Fibroblast of lung (primary cell): ENCODE results near the gene LHFPL2.
"Not testable (repeated sequence)": the region's sequence is repeated elsewhere in the genome, so short reads cannot be mapped to it uniquely, and the experiment has no call there.

Experiments
- CTCF ChIP-seq, 2 donors: IDR thresholded peaks in 1 of 2; conservative IDR thresholded peaks in 1 of 2; 1 replicate in 1 of 2; 2 replicates in 1 of 2; pipeline ENCODE4 v1.5.1; 2011 to 2012; ENCODE audit warnings: low read length in 2 of 2, control low read depth in 1 of 2, inconsistent platforms in 1 of 2, low read depth in 1 of 2, mild to moderate bottlenecking in 1 of 2
- EZH2 ChIP-seq: IDR thresholded peaks from 2 replicates; pipeline ENCODE4 v1.5.1; 2012; ENCODE audit warnings: low read length, control low read depth, mild to moderate bottlenecking; ENCODE audit errors: missing control alignments

GRCh38 chr5:78673827-78674226 lies 25.3 kb upstream of the LHFPL2 start:
- not testable (repeated sequence) for TF ChIP-seq CTCF (conservative IDR thresholded peaks at IDR 0.05 in 1 of 2, IDR thresholded peaks at IDR 0.05 in 1 of 2; ENCODE audit: low read depth in 1 of 2, low read length in 2 of 2); EZH2
